Measurements from ENCODE around the gene GRM5.

Gene GRM5

GRCh38 chr11:88522624-88523385, 543.0 kb downstream of the GRM5 start:
- CTCF ChIA-PET: no interaction called here
- TF ChIP-seq, protein P1, sequence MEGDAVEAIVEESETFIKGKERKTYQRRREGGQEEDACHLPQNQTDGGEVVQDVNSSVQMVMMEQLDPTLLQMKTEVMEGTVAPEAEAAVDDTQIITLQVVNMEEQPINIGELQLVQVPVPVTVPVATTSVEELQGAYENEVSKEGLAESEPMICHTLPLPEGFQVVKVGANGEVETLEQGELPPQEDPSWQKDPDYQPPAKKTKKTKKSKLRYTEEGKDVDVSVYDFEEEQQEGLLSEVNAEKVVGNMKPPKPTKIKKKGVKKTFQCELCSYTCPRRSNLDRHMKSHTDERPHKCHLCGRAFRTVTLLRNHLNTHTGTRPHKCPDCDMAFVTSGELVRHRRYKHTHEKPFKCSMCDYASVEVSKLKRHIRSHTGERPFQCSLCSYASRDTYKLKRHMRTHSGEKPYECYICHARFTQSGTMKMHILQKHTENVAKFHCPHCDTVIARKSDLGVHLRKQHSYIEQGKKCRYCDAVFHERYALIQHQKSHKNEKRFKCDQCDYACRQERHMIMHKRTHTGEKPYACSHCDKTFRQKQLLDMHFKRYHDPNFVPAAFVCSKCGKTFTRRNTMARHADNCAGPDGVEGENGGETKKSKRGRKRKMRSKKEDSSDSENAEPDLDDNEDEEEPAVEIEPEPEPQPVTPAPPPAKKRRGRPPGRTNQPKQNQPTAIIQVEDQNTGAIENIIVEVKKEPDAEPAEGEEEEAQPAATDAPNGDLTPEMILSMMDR (IDR thresholded peaks at IDR 0.05; ENCODE audit: insufficient read depth, low read length, missing control alignments): no peak
- POLR2A ChIA-PET: no interaction called here

DNA sequence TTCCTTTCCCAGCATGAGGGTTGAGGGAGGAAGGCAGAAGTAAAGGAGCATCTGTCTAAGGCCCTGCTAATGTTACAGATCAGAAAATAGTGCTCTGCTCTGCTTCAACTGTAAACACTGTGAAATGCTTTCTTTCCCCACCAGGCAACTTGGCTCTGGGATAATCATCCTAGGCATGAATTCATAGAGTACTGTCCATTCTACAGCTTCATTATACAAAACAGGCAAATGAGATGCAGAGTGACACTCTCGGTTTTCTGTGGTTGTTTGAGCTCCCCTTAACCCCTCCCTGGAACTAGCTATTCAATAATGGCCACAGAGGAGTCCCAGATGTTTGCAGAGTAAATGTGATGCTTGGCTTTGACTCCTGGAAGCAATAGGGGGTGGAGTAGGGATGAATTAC, 544.0 kb downstream of the GRM5 start:
- H3K4me3 ChIP-seq (ENCODE audit: low read depth, low read length): no peak overlapping the region
- POLR2A ChIA-PET: no interaction called here
- CTCF ChIA-PET: interaction anchor here (1.0 kb wide), 1 partner anchor 22 kb away, joined by 3 read pairs; no protein-coding TSS in a partner anchor
- TF ChIP-seq, protein P1 (IDR thresholded peaks at IDR 0.05; ENCODE audit: insufficient read depth, low read length, missing control alignments): no peak
- no peak for DNase-seq (ENCODE audit: low read depth, low spot score)

More at GRCh38 chr11:88522624-88523385, 543.0 kb downstream of the GRM5 start:
- H3K4me3 ChIP-seq (ENCODE audit: low read depth, low read length): no peak overlapping the region
- no peak for DNase-seq (ENCODE audit: low read depth, low spot score)

- ChIA-PET POLR2A (no interaction called here), CTCF (interaction anchor here (1.0 kb wide), 1 partner anchor 22 kb away, joined by 3 read pairs; no protein-coding TSS in a partner anchor)
- TF ChIP-seq, protein P1 (IDR thresholded peaks at IDR 0.05; ENCODE audit: insufficient read depth, low read length, missing control alignments): no peak
- DNase-seq (ENCODE audit: low read depth, low spot score): no peak
- H3K4me3 ChIP-seq (ENCODE audit: low read depth, low read length): no peak overlapping the region
Observed at GRCh38 chr11:88521399-88521798, 544.4 kb downstream of the GRM5 start.

- no peak for DNase-seq (ENCODE audit: low read depth, low spot score)
- CTCF ChIA-PET: no interaction called here
- TF ChIP-seq, protein P1 (IDR thresholded peaks at IDR 0.05; ENCODE audit: insufficient read depth, low read length, missing control alignments): no peak
Observed at GRCh38 chr11:88520391-88520790, 545.4 kb downstream of the GRM5 start.

DNA sequence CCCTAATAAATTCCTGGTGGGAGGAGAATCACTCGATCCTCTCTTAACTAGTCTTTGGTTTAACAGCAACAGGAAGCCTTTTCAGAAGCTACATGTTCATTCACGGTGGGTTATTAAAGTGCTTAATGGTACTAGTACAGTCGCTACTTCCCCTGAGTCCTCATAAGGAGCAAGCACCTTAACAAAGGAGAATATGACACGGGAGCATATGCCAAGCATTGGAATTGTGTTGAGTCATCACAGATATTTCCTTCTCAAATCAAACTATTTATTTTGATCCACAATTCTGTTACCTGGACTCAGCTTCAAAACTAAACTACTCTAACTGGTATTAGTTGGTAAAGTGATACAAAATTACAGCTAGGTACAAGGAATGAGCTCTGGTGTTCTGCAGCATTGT, 550.8 kb downstream of the GRM5 start:
- ChIA-PET POLR2A (no interaction called here), CTCF (interaction anchor here (1.4 kb wide), 2 partner anchors 29 to 30 kb away, joined by 3 to 4 read pairs; no protein-coding TSS in a partner anchor)
- DNase-seq (ENCODE audit: low read depth, low spot score): no peak
- TF ChIP-seq, protein P1 (IDR thresholded peaks at IDR 0.05; ENCODE audit: insufficient read depth, low read length, missing control alignments): no peak
- no peak overlapping the region for H3K4me3 ChIP-seq (ENCODE audit: low read depth, low read length)

More at GRCh38 chr11:88520391-88520790, 545.4 kb downstream of the GRM5 start:
- no peak overlapping the region for H3K4me3 ChIP-seq (ENCODE audit: low read depth, low read length)
- POLR2A ChIA-PET: no interaction called here

GRCh38 chr11:88511006-88511405, 554.8 kb downstream of the GRM5 start:
- POLR2A ChIA-PET: no interaction called here
- TF ChIP-seq, protein P1 (IDR thresholded peaks at IDR 0.05; ENCODE audit: insufficient read depth, low read length, missing control alignments): no peak
- CTCF ChIA-PET: no interaction called here
- DNase-seq (ENCODE audit: low read depth, low spot score): no peak
- H3K4me3 ChIP-seq (ENCODE audit: low read depth, low read length): no peak overlapping the region

Measured in AG04449 (cell line).